ENCODE measurements around the gene FAM13A.

Gene FAM13A

DNA sequence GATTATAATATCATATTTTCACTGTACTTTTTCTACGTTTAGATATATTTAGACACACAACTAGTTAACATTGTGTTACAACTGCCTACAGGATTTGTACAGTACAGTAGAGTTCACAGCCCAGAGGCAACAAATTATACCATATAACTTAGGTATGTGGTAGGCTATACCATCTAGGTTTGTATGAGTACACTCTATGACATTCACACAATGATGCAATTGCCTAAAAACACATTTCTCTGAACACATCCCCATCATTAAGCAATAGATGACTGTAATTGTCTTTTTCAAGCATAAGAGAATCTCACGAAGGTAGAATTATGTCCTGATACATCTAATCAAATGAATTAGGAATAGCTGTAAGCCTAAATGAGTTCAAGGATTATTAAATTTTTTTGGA is 42.0 kb upstream of the FAM13A start:
- no peak for TF ChIP-seq CTCF (IDR thresholded peaks at IDR 0.05; ENCODE audit: insufficient read depth, low read length, poor library complexity, severe bottlenecking)
- Histone ChIP-seq H3K27me3 (replicated peaks; ENCODE audit: control insufficient read depth, insufficient read depth, low read length) (no peaks in the 10 kb centered on the region), H3K36me3 (ENCODE audit: control insufficient read depth, insufficient read depth, low read length) (no peaks in the 10 kb centered on the region), H3K4me3 (replicated peaks; ENCODE audit: low read depth, low read length) (no peak overlapping the region)
- no peak for DNase-seq (ENCODE audit: extremely low read depth, insufficient read length)

DNA sequence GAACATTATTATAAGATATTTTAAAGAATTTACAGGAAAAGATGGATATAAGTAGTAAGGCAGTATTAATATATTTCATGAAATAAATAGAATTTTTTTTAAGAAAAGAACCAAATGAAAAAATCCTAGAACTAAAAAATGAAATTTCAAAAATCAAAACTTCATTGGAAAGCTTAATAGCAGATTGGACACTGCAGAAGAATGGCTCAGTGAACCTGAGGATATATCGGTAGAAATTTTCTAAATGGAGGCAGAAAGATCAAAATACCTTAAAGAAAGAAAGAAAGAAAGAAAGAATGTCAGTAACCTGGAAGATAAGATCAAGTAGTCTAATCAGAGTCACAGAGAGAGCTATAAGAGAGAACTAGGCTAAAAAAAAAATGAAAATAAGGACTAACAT is 21.3 kb upstream of the FAM13A start:
- no peaks in the 10 kb centered on the region for H3K36me3 ChIP-seq (ENCODE audit: control insufficient read depth, insufficient read depth, low read length)

GRCh38 chr4:89077761-89078160 is 20.8 kb upstream of the FAM13A start:
- Histone ChIP-seq H3K27me3 (replicated peaks; ENCODE audit: control insufficient read depth, insufficient read depth, low read length) (no peaks in the 10 kb centered on the region), H3K4me3 (replicated peaks; ENCODE audit: low read depth, low read length) (no peak overlapping the region), H3K36me3 (ENCODE audit: control insufficient read depth, insufficient read depth, low read length) (no peaks in the 10 kb centered on the region)
- DNase-seq (ENCODE audit: extremely low read depth, insufficient read length) = no peak
- no peak for TF ChIP-seq CTCF (IDR thresholded peaks at IDR 0.05; ENCODE audit: insufficient read depth, low read length, poor library complexity, severe bottlenecking)

More for the DNA sequence above, 21.3 kb upstream of the FAM13A start:
- Histone ChIP-seq H3K27me3 (replicated peaks; ENCODE audit: control insufficient read depth, insufficient read depth, low read length) (no peaks in the 10 kb centered on the region), H3K4me3 (replicated peaks; ENCODE audit: low read depth, low read length) (no peak overlapping the region)
- DNase-seq (ENCODE audit: extremely low read depth, insufficient read length) = no peak
- no peak for TF ChIP-seq CTCF (IDR thresholded peaks at IDR 0.05; ENCODE audit: insufficient read depth, low read length, poor library complexity, severe bottlenecking)

DNA sequence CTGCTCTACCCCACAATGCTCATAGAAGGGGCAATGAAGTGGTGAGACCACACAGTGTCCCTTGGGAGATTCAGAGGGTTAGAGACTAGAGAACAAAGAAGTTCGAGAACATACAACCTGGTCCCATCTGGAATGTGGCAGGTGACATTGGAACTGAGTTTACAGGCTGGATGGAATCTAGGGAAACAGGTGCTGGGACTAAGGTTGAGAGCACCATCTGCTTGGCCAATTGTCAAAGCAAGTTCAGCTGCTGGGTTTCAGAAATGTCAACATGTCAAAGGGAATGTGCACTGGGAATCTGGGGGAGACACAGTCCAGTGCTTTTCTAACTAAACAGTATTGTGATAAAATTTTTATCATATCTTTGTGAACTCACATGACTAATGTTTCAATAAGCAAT is 15.9 kb upstream of the FAM13A start:
- DNase-seq (ENCODE audit: extremely low read depth, insufficient read length) = no peak
- no peak overlapping the region for H3K4me3 ChIP-seq (replicated peaks; ENCODE audit: low read depth, low read length)
- H3K36me3 ChIP-seq (ENCODE audit: control insufficient read depth, insufficient read depth, low read length) = no peaks in the 10 kb centered on the region
- no peaks in the 10 kb centered on the region for H3K27me3 ChIP-seq (replicated peaks; ENCODE audit: control insufficient read depth, insufficient read depth, low read length)
- TF ChIP-seq CTCF (IDR thresholded peaks at IDR 0.05; ENCODE audit: insufficient read depth, low read length, poor library complexity, severe bottlenecking) = no peak

- DNase-seq (ENCODE audit: extremely low read depth, insufficient read length) = no peak
- no peaks in the 10 kb centered on the region for H3K36me3 ChIP-seq (ENCODE audit: control insufficient read depth, insufficient read depth, low read length)
- no peak for TF ChIP-seq CTCF (IDR thresholded peaks at IDR 0.05; ENCODE audit: insufficient read depth, low read length, poor library complexity, severe bottlenecking)
- H3K4me3 ChIP-seq (replicated peaks; ENCODE audit: low read depth, low read length) = no peak overlapping the region
- H3K27me3 ChIP-seq (replicated peaks; ENCODE audit: control insufficient read depth, insufficient read depth, low read length) = no peaks in the 10 kb centered on the region
These were observed 14.3 kb upstream of the FAM13A start for GRCh38 chr4:89071311-89071710.

DNA sequence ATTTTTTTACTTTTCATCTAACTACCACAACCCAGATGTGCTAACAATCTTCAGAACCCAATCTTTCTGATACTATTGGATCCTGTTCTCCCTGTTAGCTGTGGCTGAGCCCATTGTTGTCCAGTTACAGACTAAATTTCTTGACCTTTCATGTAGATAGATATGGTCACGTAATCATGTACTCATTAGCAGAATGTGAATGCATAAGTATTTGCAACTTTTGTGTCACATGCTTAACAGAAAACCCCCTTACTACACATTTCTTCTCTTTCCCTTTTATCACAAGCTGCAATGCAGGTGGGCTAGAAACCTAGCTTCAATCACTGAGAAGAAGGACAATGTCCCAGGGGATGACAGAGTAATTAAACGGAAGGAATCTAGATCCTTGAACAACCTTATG is 13.1 kb upstream of the FAM13A start:
- TF ChIP-seq CTCF (IDR thresholded peaks at IDR 0.05; ENCODE audit: insufficient read depth, low read length, poor library complexity, severe bottlenecking) = no peak
- no peak overlapping the region for H3K4me3 ChIP-seq (replicated peaks; ENCODE audit: low read depth, low read length)
- DNase-seq (ENCODE audit: extremely low read depth, insufficient read length) = no peak
- H3K27me3 ChIP-seq (replicated peaks; ENCODE audit: control insufficient read depth, insufficient read depth, low read length) = no peaks in the 10 kb centered on the region
- no peaks in the 10 kb centered on the region for H3K36me3 ChIP-seq (ENCODE audit: control insufficient read depth, insufficient read depth, low read length)

All from GM06990 (cell line).